ENCODE data around the gene GTF2IRD1. TPM values are rescaled to one million over a fixed set of nuclear protein-coding genes. Genes with fewer than 3 reads are reported as not detected.

The GTF2IRD1 gene
- total and polyA plus RNA-seq, 2 of the 4 experiments (the other 2 are of a cell fraction): 4.1 to 21.9 TPM

GRCh38 chr7:74572301-74572979 is 118.7 kb downstream of the GTF2IRD1 start:
- Histone ChIP-seq H3K27ac (ENCODE audit: insufficient read depth, low read length) (no peak overlapping the region), H4K20me1 (ENCODE audit: insufficient read depth, low read length) (no peaks in the 10 kb centered on the region), H3K18ac (ENCODE audit: low read depth, low read length) (no peak overlapping the region), H3K36me3 (ENCODE audit: control insufficient read depth, insufficient read depth, low read length) (peaks cover 15% of the 10 kb centered on the region), H3K14ac (replicated peaks; ENCODE audit: low read depth, low read length) (no peak overlapping the region), H3K9me3 (ENCODE audit: control insufficient read depth, insufficient read depth, low read length) (no peaks in the 10 kb centered on the region), H3K4me2 (ENCODE audit: low read depth, low read length) (no peak overlapping the region), H2BK5ac (ENCODE audit: low read depth, low read length, poor library complexity, severe bottlenecking) (no peak overlapping the region), H2AK5ac (ENCODE audit: low read depth, low read length) (no peak overlapping the region), H2AK9ac (replicated peaks; ENCODE audit: low read depth, low read length, poor library complexity) (no peak overlapping the region), H3K4me3 (ENCODE audit: insufficient read depth, low read depth, low read length) (no peak overlapping the region), H3K27me3 (ENCODE audit: control insufficient read depth, insufficient read depth, low read length) (no peaks in the 10 kb centered on the region), H4K8ac (ENCODE audit: low read depth in 2 of 2, low read length in 2 of 2) (no peak overlapping the region), H3K56ac (ENCODE audit: extremely low read depth, insufficient read depth, low read length) (no peak overlapping the region), H2BK20ac (ENCODE audit: low read depth, low read length) (no peak overlapping the region), H3K9ac (ENCODE audit: low read depth, low read length) (no peak overlapping the region), H3K79me1 (ENCODE audit: low read depth in 1 of 2, low read length in 2 of 2) (peaks cover 0 to 5% of the 10 kb centered on the region in 2 experiments; a peak in 1 of 4 replicates), H4K5ac (ENCODE audit: low read depth, low read length) (no peak overlapping the region), H2BK120ac (ENCODE audit: low read depth, low read length) (no peak overlapping the region), H2AFZ (replicated peaks; ENCODE audit: low read length, poor library complexity) (no peak overlapping the region), H3K4me1 (ENCODE audit: control insufficient read depth, insufficient read depth, low read length) (no peaks in the 10 kb centered on the region), H4K91ac (ENCODE audit: insufficient read depth, low read depth, low read length) (no peak overlapping the region), H3K4ac (ENCODE audit: low read depth, low read length) (no peak overlapping the region), H2BK15ac (ENCODE audit: low read depth, low read length) (no peak overlapping the region), H3K9me1 (ENCODE audit: insufficient read depth, low read length) (no peaks in the 10 kb centered on the region; the same call in 1 of the 2 replicates), H3K23ac (ENCODE audit: low read depth, low read length) (no peak overlapping the region)
- WGBS, 2 experiments (ENCODE audit: extremely low coverage in 2 of 2, insufficient read length in 1 of 2): no CpG with 5 or more reads among the region's 10 CpGs
- no peak for TF ChIP-seq USF2 (IDR thresholded peaks at IDR 0.05; ENCODE audit: low read depth, low read length)
- TF ChIP-seq CTCF (conservative IDR thresholded peaks at IDR 0.05; ENCODE audit: low read depth, low read length): no peak
- TF ChIP-seq MAZ (IDR thresholded peaks at IDR 0.05; ENCODE audit: borderline replicate concordance, low read depth, low read length): no peak
- no peak for TF ChIP-seq CHD1 (IDR thresholded peaks at IDR 0.05; ENCODE audit: low read depth, low read length)
- TF ChIP-seq CEBPB (IDR thresholded peaks at IDR 0.05; ENCODE audit: low read depth, low read length): no peak
- TF ChIP-seq FOS (IDR thresholded peaks at IDR 0.05; ENCODE audit: low read depth, low read length): no peak
- TF ChIP-seq MXI1 (IDR thresholded peaks at IDR 0.05; ENCODE audit: borderline replicate concordance, low read depth, low read length): no peak
- TF ChIP-seq RFX5 (IDR thresholded peaks at IDR 0.05; ENCODE audit: low read depth, low read length): no peak
- TF ChIP-seq NFE2L2 (IDR thresholded peaks at IDR 0.05; ENCODE audit: low read depth, low read length): no peak
- TF ChIP-seq POLR2A (IDR thresholded peaks at IDR 0.05; ENCODE audit: low read depth, low read length): no peak
- TF ChIP-seq MAFK (IDR thresholded peaks at IDR 0.05; ENCODE audit: low read depth, low read length): no peak
- no peak for TF ChIP-seq ELK1 (IDR thresholded peaks at IDR 0.05; ENCODE audit: borderline replicate concordance, low read depth, low read length)
- TF ChIP-seq BHLHE40 (IDR thresholded peaks at IDR 0.05; ENCODE audit: low read depth, low read length): no peak
- TF ChIP-seq SMC3 (IDR thresholded peaks at IDR 0.05; ENCODE audit: low read depth, low read length): no peak
- TF ChIP-seq RAD21 (IDR thresholded peaks at IDR 0.05; ENCODE audit: low read length): no peak
- no peak for TF ChIP-seq RCOR1 (IDR thresholded peaks at IDR 0.05; ENCODE audit: insufficient replicate concordance, low read length)
- CTCF ChIA-PET: interaction anchor here (1.0 kb wide), 1 partner anchor 155 kb away, joined by 3 read pairs; no protein-coding TSS in a partner anchor
- no peak for ATAC-seq (ENCODE audit: low read depth)
- in situ Hi-C loops (cut with MboI; ENCODE audit: low sequenced_read_pairs): loop anchor here (25.0 kb wide), 1 partner anchor 360 kb away; the partner anchor contains the start of gene LAT2
- dilution Hi-C loops (cut with HindIII; ENCODE audit: low sequenced_read_pairs, unreplicated experiment): no loop called here
- BruUV-seq (replicated peaks): no TSS peak
- no peak for DNase-seq
- intact Hi-C loops (cut with micrococcal nuclease): no loop called here
- POLR2A ChIA-PET (ENCODE audit: unreplicated experiment): interaction anchor here (0.7 kb wide), 1 partner anchor 15 kb away, joined by 3 read pairs; no protein-coding TSS in a partner anchor

Data from IMR-90 (cell line).